Keratinocyte (primary cell): Measurements from ENCODE around the gene PIANP. TPM values are rescaled to one million over a fixed set of nuclear protein-coding genes. Genes with fewer than 3 reads are reported as not detected.

Experiments
- DNase-seq: peaks from one replicate; pipeline ENCODE4 v3.0.0-alpha.2; 2011; ENCODE audit warnings: low read depth, missing footprints, low spot score
- FAIRE-seq: peaks from 2 replicates; lab custom pipeline; 2011; peaks lifted over from hg19 to GRCh38; lab: Jason Lieb, UNC
- H2AFZ ChIP-seq: 2 replicates; pipeline ENCODE4 v1.6.0; 2012; ENCODE audit warnings: low read length, control low read depth, inconsistent platforms; ENCODE audit not compliant: control insufficient read depth
- H3K27ac ChIP-seq: 2 replicates; pipeline ENCODE4 v1.5.1; 2011; ENCODE audit warnings: low read length; ENCODE audit not compliant: control insufficient read depth, insufficient read depth
- H3K27me3 ChIP-seq: 3 replicates; pipeline ENCODE4 v1.6.0; 2011; ENCODE audit warnings: low read length; ENCODE audit not compliant: control insufficient read depth, insufficient read depth; ENCODE audit errors: extremely low read depth
- H3K36me3 ChIP-seq, 2 experiments: 2 replicates in 1 of 2; 3 replicates in 1 of 2; pipeline ENCODE4 v1.5.1; 2011; ENCODE audit warnings: low read length in 2 of 2, mild to moderate bottlenecking in 1 of 2; ENCODE audit not compliant: control insufficient read depth in 2 of 2, insufficient read depth in 2 of 2; ENCODE audit errors: extremely low read depth in 1 of 2
- H3K4me1 ChIP-seq: 3 replicates; pipeline ENCODE4 v1.5.1; 2011; ENCODE audit warnings: low read length; ENCODE audit not compliant: control insufficient read depth, insufficient read depth; ENCODE audit errors: extremely low read depth
- H3K4me2 ChIP-seq: 3 replicates; pipeline ENCODE4 v1.6.0; 2011; ENCODE audit warnings: low read depth, low read length; ENCODE audit not compliant: control insufficient read depth, insufficient read depth; ENCODE audit errors: extremely low read depth
- H3K4me3 ChIP-seq, 3 experiments: fragments of 200-600 bp in 1 of 3; sonication (generic) in 1 of 3; 2 replicates in 2 of 3; 3 replicates in 1 of 3; pipeline ENCODE4 v1.5.1; 2011 to 2016; ENCODE audit warnings: low read length in 3 of 3, mild to moderate bottlenecking in 3 of 3, control low read depth in 2 of 3, inconsistent platforms in 1 of 3, low read depth in 1 of 3, mixed read lengths in 1 of 3, mixed run types in 1 of 3, moderate library complexity in 1 of 3; ENCODE audit not compliant: control insufficient read depth in 2 of 3, insufficient read depth in 2 of 3; ENCODE audit errors: extremely low read depth in 1 of 3
- H3K79me2 ChIP-seq: 2 replicates; pipeline ENCODE4 v1.6.0; 2012; ENCODE audit warnings: low read length; ENCODE audit not compliant: control insufficient read depth, insufficient read depth
- H3K9ac ChIP-seq: 3 replicates; pipeline ENCODE4 v1.6.0; 2011; ENCODE audit warnings: low read length; ENCODE audit not compliant: control insufficient read depth, insufficient read depth; ENCODE audit errors: extremely low read depth
- H3K9me1 ChIP-seq: 3 replicates; pipeline ENCODE4 v1.6.0; 2011; ENCODE audit warnings: low read length; ENCODE audit not compliant: control insufficient read depth, insufficient read depth; ENCODE audit errors: extremely low read depth
- H3K9me3 ChIP-seq: 2 replicates; pipeline ENCODE4 v1.5.1; 2012; ENCODE audit warnings: low read depth, low read length; ENCODE audit not compliant: control insufficient read depth
- H4K20me1 ChIP-seq: 3 replicates; pipeline ENCODE4 v1.6.0; 2011; ENCODE audit warnings: low read length; ENCODE audit not compliant: control insufficient read depth, insufficient read depth; ENCODE audit errors: extremely low read depth
- CTCF ChIP-seq, 3 experiments: IDR thresholded peaks in 1 of 3; conservative IDR thresholded peaks in 1 of 3; optimal IDR thresholded peaks in 1 of 3; 2 replicates in 2 of 3; 3 replicates in 1 of 3; pipeline versions ENCODE3 to v1.5.1; 2011; ENCODE audit warnings: low read length in 3 of 3, mild to moderate bottlenecking in 3 of 3, moderate library complexity in 2 of 3, control low read depth in 1 of 3, inconsistent platforms in 1 of 3; ENCODE audit not compliant: insufficient read depth in 2 of 3; ENCODE audit errors: extremely low read depth in 1 of 3
- EZH2 ChIP-seq: IDR thresholded peaks from one replicate; pipeline ENCODE4 v1.6.1; 2012; ENCODE audit warnings: inconsistent platforms, mild to moderate bottlenecking, low read length, moderate library complexity
- dilution Hi-C: fragments of 300-500 bp; cut with MboI; formaldehyde crosslinking; loops from one replicate; pipeline ENCODE4 v1.7.0; 2020; ENCODE audit warnings: low sequenced_read_pairs; ENCODE audit not compliant: extremely low pct_ligation_motif_present
- polyA plus RNA-seq, 5 experiments: library from polyadenylated mRNA; depleted of rRNA in 3 of 5; stranded (reverse) in 3 of 5; stranded (forward) in 1 of 5; unstranded in 1 of 5; fragments of >200 nt; gene quantifications; 1 replicate in 1 of 5; 2 replicates in 3 of 5; 3 replicates in 1 of 5; pipeline versions ENCODE4 v1.2.1 to v1.2.3, GENCODE V29; 2011 to 2012; ENCODE audit warnings: missing spikeins in 2 of 5, low read depth in 1 of 5, low replicate concordance in 1 of 5

The PIANP gene
- polyA plus RNA-seq, 1 donor (not counting 4 experiments of a cell fraction or from before 2014, with no cell fraction given): not detected

DNA sequence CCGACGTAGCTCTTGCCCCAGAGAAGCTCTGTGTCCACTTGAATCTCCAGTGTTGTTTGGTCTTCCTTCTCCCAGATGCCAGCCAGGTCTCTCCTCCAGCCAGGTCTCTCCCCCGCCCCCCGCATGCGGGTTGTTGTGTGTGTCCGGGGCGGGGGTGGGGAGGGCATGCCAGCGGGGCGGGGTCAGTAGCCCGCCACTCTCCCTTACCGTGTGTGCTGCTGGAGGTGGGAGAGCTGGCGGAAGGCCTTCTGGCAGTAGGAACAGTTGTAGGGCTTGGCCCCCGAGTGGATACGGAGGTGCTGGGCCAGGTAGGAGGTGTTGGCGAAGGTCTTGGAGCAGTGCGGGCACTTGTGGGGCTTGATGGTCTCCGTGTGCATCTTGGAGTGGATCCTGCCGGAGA is 28.5 kb downstream of the PIANP start:
- Histone ChIP-seq H3K36me3 (peaks cover 43 to 47% of the 10 kb centered on the region in 2 experiments), H3K27ac (no peak overlapping the region), H3K4me3 (no peak overlapping the region), H3K4me1 (no peaks in the 10 kb centered on the region), H2AFZ (no peak overlapping the region), H3K27me3 (no peaks in the 10 kb centered on the region), H3K4me2 (no peak overlapping the region), H3K9ac (no peak overlapping the region), H3K9me3 (no peaks in the 10 kb centered on the region), H3K79me2 (no peaks in the 10 kb centered on the region), H3K9me1 (no peaks in the 10 kb centered on the region), H4K20me1 (no peaks in the 10 kb centered on the region)
- TF ChIP-seq CTCF (optimal IDR thresholded peaks at IDR 0.05 in 1 of 3, IDR thresholded peaks at IDR 0.05 in 1 of 3, conservative IDR thresholded peaks at IDR 0.05 in 1 of 3; ENCODE audit: extremely low read depth in 1 of 3, insufficient read depth in 2 of 3, low read length in 3 of 3) (no peak), EZH2 (no peak)
- dilution Hi-C loops: no loop called here
- FAIRE-seq: no peak
- no peak for DNase-seq

GRCh38 chr12:6667559-6668210 is 32.9 kb downstream of the PIANP start:
- dilution Hi-C loops: no loop called here
- no peak overlapping the region for H3K4me2 ChIP-seq
- TF ChIP-seq EZH2 (no peak), CTCF (optimal IDR thresholded peaks at IDR 0.05 in 1 of 3, IDR thresholded peaks at IDR 0.05 in 1 of 3, conservative IDR thresholded peaks at IDR 0.05 in 1 of 3; ENCODE audit: extremely low read depth in 1 of 3, insufficient read depth in 2 of 3, low read length in 3 of 3) (peak; percentile 50 to 55 (median 55))
- H4K20me1 ChIP-seq: no peaks in the 10 kb centered on the region
- H3K27me3 ChIP-seq: no peaks in the 10 kb centered on the region
- no peak overlapping the region for H3K9ac ChIP-seq
- H3K9me1 ChIP-seq: no peaks in the 10 kb centered on the region
- H3K4me1 ChIP-seq: no peaks in the 10 kb centered on the region
- H3K9me3 ChIP-seq: no peaks in the 10 kb centered on the region
- FAIRE-seq (no peak), DNase-seq (no peak)
- peaks cover 34 to 40% of the 10 kb centered on the region in 2 experiments for H3K36me3 ChIP-seq
- no peak overlapping the region for H3K27ac ChIP-seq
- peaks cover 1% of the 10 kb centered on the region for H3K79me2 ChIP-seq
- H2AFZ ChIP-seq: no peak overlapping the region
- no peak overlapping the region for H3K4me3 ChIP-seq
